Mesenchymal stem cell (in vitro differentiated cells and primary cell): Measurements from ENCODE around the gene ZPR1.
"Not testable (repeated sequence)": the region's sequence is repeated elsewhere in the genome, so short reads cannot be mapped to it uniquely, and the experiment has no call there.

Experiments used
- DNase-seq: peaks from one replicate; pipeline ENCODE4 v3.0.0-alpha.2; 2013
- H2AFZ ChIP-seq: one replicate; pipeline ENCODE4 v1.6.1; 2013; ENCODE audit warnings: low read depth, mild to moderate bottlenecking, control low read depth, inconsistent platforms, low read length, moderate library complexity
- H2AK5ac ChIP-seq: 2 replicates; pipeline ENCODE4 v1.6.1; 2013; ENCODE audit warnings: low read length, moderate library complexity, mild to moderate bottlenecking, inconsistent platforms; ENCODE audit not compliant: severe bottlenecking
- H2BK120ac ChIP-seq: one replicate; pipeline ENCODE4 v1.6.1; 2013; ENCODE audit warnings: low read depth, mild to moderate bottlenecking, inconsistent platforms, low read length, moderate library complexity
- H2BK12ac ChIP-seq, 2 experiments: one replicate each; pipeline ENCODE4 v1.6.1; 2013; ENCODE audit warnings: inconsistent platforms in 2 of 2, low read length in 2 of 2, mild to moderate bottlenecking in 2 of 2, moderate library complexity in 2 of 2, control low read depth in 1 of 2
- H2BK15ac ChIP-seq: one replicate; pipeline ENCODE4 v1.6.1; 2013; ENCODE audit warnings: mild to moderate bottlenecking, low read depth, inconsistent platforms; ENCODE audit not compliant: poor library complexity, severe bottlenecking
- H2BK5ac ChIP-seq: 2 replicates; pipeline ENCODE4 v1.6.1; 2013; ENCODE audit warnings: low read depth, mild to moderate bottlenecking, low read length, control low read depth, inconsistent platforms; ENCODE audit not compliant: poor library complexity, severe bottlenecking
- H3K14ac ChIP-seq, 2 experiments: one replicate each; pipeline ENCODE4 v1.6.1; 2013; ENCODE audit warnings: inconsistent platforms in 2 of 2, low read length in 2 of 2, control low read depth in 1 of 2, mild to moderate bottlenecking in 1 of 2, moderate library complexity in 1 of 2
- H3K18ac ChIP-seq, 2 experiments: one replicate each; pipeline ENCODE4 v1.6.1; 2013; ENCODE audit warnings: inconsistent platforms in 2 of 2, low read length in 2 of 2, control low read depth in 1 of 2, low read depth in 1 of 2, mild to moderate bottlenecking in 1 of 2
- H3K23ac ChIP-seq, 2 experiments: one replicate each; pipeline ENCODE4 v1.6.1; 2013; ENCODE audit warnings: inconsistent platforms in 2 of 2, low read length in 2 of 2, mild to moderate bottlenecking in 2 of 2, moderate library complexity in 2 of 2, control low read depth in 1 of 2
- H3K27ac ChIP-seq: 2 replicates; pipeline ENCODE4 v1.5.1; 2013; ENCODE audit warnings: mild to moderate bottlenecking, moderate library complexity, low read length, control low read depth, inconsistent platforms; ENCODE audit not compliant: poor library complexity, severe bottlenecking
- H3K27me3 ChIP-seq, 2 experiments: 2 replicates each; pipeline versions ENCODE4 v1.6.1 to v1.7.0; 2013; ENCODE audit warnings: low read length in 2 of 2, mild to moderate bottlenecking in 2 of 2, moderate library complexity in 2 of 2, control low read depth in 1 of 2, inconsistent platforms in 1 of 2; ENCODE audit not compliant: control insufficient read depth in 1 of 2, insufficient read depth in 1 of 2
- H3K36me3 ChIP-seq, 2 experiments: 2 replicates each; pipeline versions ENCODE4 v1.6.1 to v1.7.0; 2013; ENCODE audit warnings: low read length in 2 of 2, control low read depth in 1 of 2, inconsistent platforms in 1 of 2, low read depth in 1 of 2, mild to moderate bottlenecking in 1 of 2; ENCODE audit not compliant: insufficient read depth in 2 of 2, control insufficient read depth in 1 of 2
- H3K4ac ChIP-seq, 2 experiments: one replicate each; pipeline ENCODE4 v1.6.1; 2013; ENCODE audit warnings: inconsistent platforms in 2 of 2, low read length in 2 of 2, mild to moderate bottlenecking in 2 of 2, moderate library complexity in 2 of 2, control low read depth in 1 of 2, low read depth in 1 of 2
- H3K4me1 ChIP-seq: 2 replicates; pipeline ENCODE4 v1.6.1; 2013; ENCODE audit warnings: low read depth, low read length, control low read depth; ENCODE audit not compliant: control insufficient read depth, insufficient read depth
- H3K4me2 ChIP-seq: 2 replicates; pipeline ENCODE4 v1.6.1; 2013; ENCODE audit warnings: low read length, mild to moderate bottlenecking, inconsistent platforms; ENCODE audit not compliant: poor library complexity, severe bottlenecking
- H3K4me3 ChIP-seq, 2 experiments: 2 replicates each; pipeline versions ENCODE4 v1.5.1 to v1.7.0; 2013; ENCODE audit warnings: low read length in 2 of 2, mild to moderate bottlenecking in 2 of 2, control low read depth in 1 of 2, low read depth in 1 of 2; ENCODE audit not compliant: insufficient read depth in 1 of 2
- H3K79me1 ChIP-seq: replicated peaks from 2 replicates; pipeline ENCODE4 v1.6.1; 2013; ENCODE audit warnings: mild to moderate bottlenecking, control low read depth, low read length, inconsistent platforms; ENCODE audit not compliant: poor library complexity, severe bottlenecking
- H3K9ac ChIP-seq: 2 replicates; pipeline ENCODE4 v1.7.0; 2013; ENCODE audit warnings: mild to moderate bottlenecking, low read length, moderate library complexity
- H3K9me3 ChIP-seq: 2 replicates; pipeline ENCODE4 v1.7.0; 2013; ENCODE audit warnings: mild to moderate bottlenecking, low read length; ENCODE audit not compliant: control insufficient read depth
- H4K8ac ChIP-seq: one replicate; pipeline ENCODE4 v1.6.1; 2013; ENCODE audit warnings: inconsistent platforms, mild to moderate bottlenecking, low read length, moderate library complexity
- H4K91ac ChIP-seq: one replicate; pipeline ENCODE4 v1.6.1; 2013; ENCODE audit warnings: mild to moderate bottlenecking, low read length, inconsistent platforms
- WGBS: methylation state at CpG from one replicate; pipeline ENCODE4 v1.1.7; 2013; ENCODE audit warnings: mixed read lengths; 5-methylcytosine and 5-hydroxymethylcytosine counted together

Gene ZPR1

DNA sequence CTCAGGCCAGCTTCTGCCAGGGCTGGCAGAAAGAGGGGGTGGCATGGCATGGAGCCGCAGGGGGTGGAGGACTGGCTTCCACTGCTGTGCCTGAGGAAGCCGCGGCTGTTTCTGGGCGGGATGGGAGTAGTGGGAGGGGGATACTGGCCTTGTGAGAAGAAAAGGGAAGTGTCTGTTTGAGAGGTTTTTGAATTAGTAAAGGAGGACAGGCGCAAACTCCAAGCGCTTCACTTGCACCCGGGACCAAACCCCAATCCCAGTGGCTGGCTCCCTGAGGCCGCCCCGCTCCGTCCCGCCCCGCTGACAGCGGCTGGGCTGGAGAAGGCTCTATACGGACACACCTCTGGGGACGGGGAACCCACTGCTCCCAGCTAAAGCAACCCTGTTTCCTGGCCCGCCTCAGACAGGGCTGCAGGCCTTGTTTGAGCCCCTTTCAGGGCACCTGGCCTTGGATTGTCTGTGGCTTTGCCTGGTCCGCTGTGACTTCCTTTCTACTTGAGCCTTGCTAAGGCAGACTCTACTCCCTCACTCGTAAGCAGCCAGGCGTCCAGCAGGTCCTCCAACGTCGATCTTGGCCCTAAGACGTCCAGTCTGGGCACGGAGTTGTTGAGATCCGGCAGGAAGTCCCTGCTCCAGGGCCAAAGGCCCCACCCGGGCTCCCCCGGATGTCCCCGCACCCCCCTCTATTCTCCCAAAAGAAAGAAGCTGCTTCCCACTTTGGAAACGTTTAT is 47.4 kb upstream of the ZPR1 start:
- no peaks in the 10 kb centered on the region for H3K79me1 ChIP-seq

DNA sequence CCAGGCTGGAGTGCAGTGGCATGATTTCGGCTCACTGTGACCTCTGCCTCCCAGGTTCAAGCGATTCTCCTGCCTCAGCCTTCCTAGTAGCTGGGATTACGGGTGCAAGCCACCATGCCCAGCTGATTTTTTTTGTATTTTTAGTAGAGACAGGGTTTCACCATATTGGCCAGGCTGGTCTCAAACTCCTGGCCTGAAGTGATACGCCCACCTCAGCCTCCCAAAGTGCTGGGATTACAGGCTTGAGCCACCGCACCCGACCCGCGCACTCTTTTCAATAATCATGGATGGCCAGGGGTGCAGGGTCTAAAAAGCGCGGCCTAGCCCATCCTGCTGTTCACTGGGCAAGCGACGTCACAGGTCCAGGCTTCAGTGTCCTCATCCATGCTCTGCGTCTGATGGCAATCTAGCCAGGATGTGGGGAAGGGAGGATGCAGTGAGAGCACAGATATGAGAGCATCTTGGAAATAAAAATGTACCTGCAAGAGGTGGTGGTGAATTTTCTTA is 46.8 kb upstream of the ZPR1 start:
- H3K36me3 ChIP-seq, H4K8ac ChIP-seq, H2AFZ ChIP-seq, H4K91ac ChIP-seq, H3K18ac ChIP-seq, H3K23ac ChIP-seq, H3K14ac ChIP-seq, H3K4ac ChIP-seq, H2BK15ac ChIP-seq, H3K9me3 ChIP-seq, DNase-seq, H3K4me2 ChIP-seq, H2AK5ac ChIP-seq, H3K4me3 ChIP-seq, H2BK12ac ChIP-seq, H2BK120ac ChIP-seq, H3K27me3 ChIP-seq, H3K79me1 ChIP-seq, H3K9ac ChIP-seq, H2BK5ac ChIP-seq, H3K27ac ChIP-seq: not testable (repeated sequence)
- 82% methylated on average over 13 of the region's 13 CpGs for WGBS
- H3K4me1 ChIP-seq: peaks cover 11% of the 10 kb centered on the region

More for the DNA sequence above, 47.4 kb upstream of the ZPR1 start:
- Histone ChIP-seq H2BK120ac (peak overlapping the region; percentile 27), H2AK5ac (no peak overlapping the region), H3K14ac (no peak overlapping the region), H3K9me3 (no peaks in the 10 kb centered on the region), H3K36me3 (no peaks in the 10 kb centered on the region), H3K18ac (peak overlapping the region in 1 of 2 experiments; percentile 49), H3K4me1 (peaks cover 9% of the 10 kb centered on the region), H2AFZ (peak overlapping the region; percentile 70), H3K4me2 (peak overlapping the region; percentile 85), H4K8ac (peak overlapping the region; percentile 83), H2BK5ac (no peak overlapping the region), H3K9ac (peak overlapping the region; percentile 60), H3K27me3 (peaks cover 0 to 9% of the 10 kb centered on the region in 2 experiments), H3K23ac (no peak overlapping the region), H4K91ac (peak overlapping the region; percentile 52), H3K27ac (no peak overlapping the region), H2BK12ac (peak overlapping the region in 1 of 2 experiments; percentile 18), H3K4me3 (peak overlapping the region in 1 of 2 experiments; percentile 53), H3K4ac (peak overlapping the region in 1 of 2 experiments; percentile 13), H2BK15ac (no peak overlapping the region)
- 64% methylated on average over 28 of the region's 28 CpGs for WGBS
- no peak for DNase-seq

DNA sequence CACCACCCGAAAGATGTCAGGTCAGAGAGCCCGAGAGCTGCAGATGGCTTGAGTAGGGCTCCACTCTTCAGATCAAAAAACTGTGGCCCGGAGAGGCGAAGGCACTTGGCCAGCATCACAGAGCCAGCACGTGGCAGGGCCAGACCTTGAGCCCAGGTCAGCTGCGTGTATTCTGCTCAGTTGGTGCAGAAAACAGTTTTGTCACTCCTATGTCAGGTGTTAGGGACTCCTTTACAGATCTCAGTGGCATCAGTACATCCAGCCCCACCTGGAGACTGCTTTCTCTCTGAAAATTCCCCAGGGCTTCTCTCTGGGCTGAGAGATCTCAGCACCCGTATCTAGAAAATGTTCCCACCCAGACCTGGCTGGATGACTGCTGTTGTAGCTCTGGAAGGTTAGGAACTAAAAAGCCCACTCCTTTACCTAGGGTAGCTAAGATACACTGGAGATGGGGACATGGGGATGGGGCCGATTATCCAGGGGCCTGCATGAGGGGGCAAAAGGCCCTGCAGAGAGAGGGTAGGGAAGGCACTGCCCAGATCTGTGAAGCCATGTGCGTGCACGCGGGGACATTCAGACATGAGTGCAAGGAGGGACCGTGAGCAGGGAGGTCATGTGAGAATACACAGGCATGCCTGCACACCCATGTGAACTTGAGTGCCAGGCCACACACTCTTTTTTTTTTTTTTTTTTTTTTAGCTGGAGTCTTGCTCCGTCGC is 46.2 kb upstream of the ZPR1 start:
- Histone ChIP-seq H2BK15ac (no peak overlapping the region), H3K4me2 (no peak overlapping the region), H3K4me1 (peaks cover 14% of the 10 kb centered on the region), H2AFZ (no peak overlapping the region), H3K79me1 (no peaks in the 10 kb centered on the region), H3K27me3 (peaks cover 0 to 9% of the 10 kb centered on the region in 2 experiments), H2BK5ac (no peak overlapping the region), H3K4me3 (no peak overlapping the region), H3K23ac (no peak overlapping the region), H2AK5ac (no peak overlapping the region), H3K36me3 (no peaks in the 10 kb centered on the region), H2BK12ac (peak overlapping the region in 1 of 2 experiments; percentile 81), H2BK120ac (no peak overlapping the region), H4K91ac (no peak overlapping the region), H3K14ac (no peak overlapping the region), H3K18ac (no peak overlapping the region), H3K9me3 (no peaks in the 10 kb centered on the region), H3K4ac (no peak overlapping the region), H3K27ac (no peak overlapping the region), H4K8ac (no peak overlapping the region), H3K9ac (no peak overlapping the region)
- no peak for DNase-seq
- 91% methylated on average over 13 of the region's 14 CpGs for WGBS

DNA sequence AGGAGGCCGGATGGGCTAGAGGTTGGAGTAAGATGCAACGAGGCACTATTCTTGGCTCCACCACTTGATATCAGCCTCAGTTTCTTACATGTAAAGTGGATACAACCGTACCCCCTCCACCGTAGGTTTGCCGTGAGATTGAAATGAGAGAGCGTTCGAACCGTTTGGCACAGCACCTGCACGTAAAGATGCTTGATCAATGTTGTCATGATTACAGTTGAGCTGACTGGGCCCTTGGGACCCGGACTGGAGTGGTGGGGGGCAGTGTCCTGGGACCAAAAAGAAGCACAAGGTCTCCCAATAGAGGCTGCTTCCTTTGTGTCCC is 45.6 kb upstream of the ZPR1 start:
- Histone ChIP-seq H2BK5ac (no peak overlapping the region), H2BK12ac (no peak overlapping the region), H2BK120ac (no peak overlapping the region), H4K8ac (no peak overlapping the region), H3K4me1 (peaks cover 14% of the 10 kb centered on the region), H2AK5ac (no peak overlapping the region), H3K36me3 (no peaks in the 10 kb centered on the region), H3K27me3 (peaks cover 0 to 9% of the 10 kb centered on the region in 2 experiments), H3K23ac (no peak overlapping the region), H3K14ac (no peak overlapping the region), H3K27ac (no peak overlapping the region), H2BK15ac (no peak overlapping the region), H3K4me3 (no peak overlapping the region), H2AFZ (no peak overlapping the region), H3K9me3 (no peaks in the 10 kb centered on the region), H3K18ac (no peak overlapping the region), H3K4me2 (no peak overlapping the region), H3K4ac (no peak overlapping the region), H3K9ac (no peak overlapping the region), H3K79me1 (no peaks in the 10 kb centered on the region), H4K91ac (no peak overlapping the region)
- WGBS: 97% methylated on average over 10 of the region's 10 CpGs
- no peak for DNase-seq
